GM19397 (cell line): ENCODE results near the gene CLDN22.

ENCODE experiments used
- ATAC-seq: cut with Tn5 transposase; IDR thresholded peaks from one replicate; pipeline ENCODE4 v1.9.1; 2021; ENCODE audit warnings: mild to moderate bottlenecking, moderate library complexity; ENCODE audit not compliant: unreplicated experiment

The CLDN22 gene

GRCh38 chr4:183323295-183323694, 3.2 kb upstream of the CLDN22 start:
- ATAC-seq: no peak

DNA sequence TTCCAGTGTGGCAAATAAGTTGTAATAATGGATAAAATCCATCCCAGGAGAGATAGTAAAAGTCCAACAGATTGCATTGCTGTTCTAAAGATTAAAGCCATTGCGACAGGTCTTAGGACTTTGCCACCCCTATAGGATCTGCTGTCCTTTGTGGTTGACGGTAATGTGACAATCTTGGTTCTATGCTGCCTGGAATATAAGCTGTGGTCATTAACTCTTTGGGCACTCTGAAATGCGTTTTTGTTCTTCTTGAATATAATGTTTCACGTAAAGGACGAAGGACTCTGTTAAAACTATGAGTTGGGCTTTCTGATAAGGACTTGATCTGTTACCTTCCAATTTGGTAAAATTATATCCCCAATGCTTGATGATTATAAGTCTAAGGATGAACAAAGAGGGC, 2.2 kb upstream of the CLDN22 start, which contains the start of gene CLDN24:
Gene CLDN24, minus strand, starts transcription at position 101 of the 400 bp plus-strand sequence. Its CDS starts 0 bp downstream, at position 101.
- no peak for ATAC-seq

GRCh38 chr4:183321516-183321915, 1.4 kb upstream of the CLDN22 start:
- no peak for ATAC-seq

DNA sequence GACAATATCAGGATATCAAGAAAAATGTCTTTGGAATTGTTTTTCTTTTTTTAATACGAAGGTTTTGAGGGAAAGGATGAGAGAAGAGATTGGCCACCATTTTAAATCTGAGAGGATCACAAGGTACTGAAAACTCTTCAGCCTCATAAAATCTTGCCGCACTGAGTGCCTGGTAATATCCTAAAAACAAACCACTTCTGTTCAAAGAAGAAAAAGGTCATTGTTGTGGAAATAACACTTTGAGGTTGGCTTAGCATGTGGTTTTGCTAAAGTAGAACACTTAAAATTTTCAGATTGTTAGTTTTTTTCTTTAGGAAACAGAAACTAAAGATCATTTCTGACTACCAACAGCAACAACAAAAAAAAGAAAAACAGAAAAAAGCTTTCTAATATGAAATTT, 1.0 kb upstream of the CLDN22 start:
- ATAC-seq: peak; percentile 54

- ATAC-seq: no peak
Observed at GRCh38 chr4:183318656-183319055, 1.4 kb downstream of the CLDN22 start.

- no peak for ATAC-seq
Observed at GRCh38 chr4:183314806-183315205, 5.3 kb downstream of the CLDN22 start.

- ATAC-seq: no peak
Observed at GRCh38 chr4:183314336-183314735, 5.7 kb downstream of the CLDN22 start.

GRCh38 chr4:183312841-183313240, 7.2 kb downstream of the CLDN22 start:
- ATAC-seq: no peak

- no peak for ATAC-seq
Observed at GRCh38 chr4:183306811-183307210, 13.3 kb downstream of the CLDN22 start.

DNA sequence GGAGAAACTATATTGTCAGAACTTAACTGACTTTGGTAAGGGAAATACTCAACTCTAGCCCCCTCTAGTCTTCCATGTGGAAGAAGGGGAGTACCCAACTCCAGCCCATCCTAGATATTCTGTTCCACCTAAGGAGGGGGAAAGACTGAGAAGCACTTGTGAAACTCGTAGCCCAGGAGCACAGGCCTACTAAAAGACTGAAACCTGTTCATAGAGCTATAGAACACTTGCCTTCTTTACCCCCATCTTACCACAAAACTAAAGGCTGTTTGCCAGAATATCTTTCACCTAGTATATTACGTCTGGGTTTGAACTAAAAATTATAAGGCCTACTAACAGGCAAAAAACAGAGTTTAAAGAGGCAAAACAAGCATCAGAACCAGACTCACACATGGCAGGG, 15.5 kb downstream of the CLDN22 start:
- ATAC-seq: no peak

- ATAC-seq: no peak
Observed at GRCh38 chr4:183304067-183304466, 16.0 kb downstream of the CLDN22 start.

GRCh38 chr4:183303301-183303700, 16.8 kb downstream of the CLDN22 start:
- ATAC-seq: no peak

DNA sequence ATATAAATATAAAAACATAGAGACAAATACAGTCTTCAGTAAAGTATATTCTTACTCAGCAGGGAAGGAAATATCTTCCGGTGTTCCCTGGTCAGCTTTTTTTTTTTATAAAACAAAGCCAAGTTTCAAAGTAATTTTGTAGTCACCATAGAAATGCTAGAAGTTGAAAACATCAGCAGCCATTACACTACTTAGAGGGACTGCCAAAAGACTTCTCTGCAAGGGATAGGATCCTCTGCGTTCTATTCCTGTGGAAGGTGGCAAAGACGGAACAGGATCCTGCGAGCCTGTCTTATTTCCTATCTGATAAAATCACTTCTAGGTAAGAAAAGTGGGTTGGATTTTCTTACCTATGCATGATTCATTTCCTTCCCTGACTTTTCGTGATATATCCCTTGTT, 19.4 kb downstream of the CLDN22 start:
- ATAC-seq: no peak

GRCh38 chr4:183300070-183300469, 20.0 kb downstream of the CLDN22 start:
- no peak for ATAC-seq

DNA sequence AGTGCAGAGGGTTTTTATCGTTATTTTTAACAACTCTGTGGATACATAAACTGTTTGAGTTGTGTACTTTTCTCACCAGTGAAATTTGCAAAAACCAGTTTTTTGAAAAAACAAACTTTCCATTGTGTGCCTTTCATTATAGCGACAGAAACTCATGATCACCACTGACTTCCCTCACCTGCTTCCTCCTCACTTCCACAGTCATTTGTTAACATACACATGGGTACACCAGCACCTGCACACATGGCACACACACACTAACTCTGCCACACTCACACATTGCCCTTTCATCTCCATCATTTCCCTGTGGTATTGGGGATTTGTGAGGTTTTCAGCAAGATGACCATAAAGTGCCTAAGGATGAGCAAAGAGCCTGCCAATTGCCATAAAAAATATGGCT, 20.6 kb downstream of the CLDN22 start:
- no peak for ATAC-seq

- peak; percentile 88 for ATAC-seq
Observed at GRCh38 chr4:183297675-183298074, 22.4 kb downstream of the CLDN22 start.

DNA sequence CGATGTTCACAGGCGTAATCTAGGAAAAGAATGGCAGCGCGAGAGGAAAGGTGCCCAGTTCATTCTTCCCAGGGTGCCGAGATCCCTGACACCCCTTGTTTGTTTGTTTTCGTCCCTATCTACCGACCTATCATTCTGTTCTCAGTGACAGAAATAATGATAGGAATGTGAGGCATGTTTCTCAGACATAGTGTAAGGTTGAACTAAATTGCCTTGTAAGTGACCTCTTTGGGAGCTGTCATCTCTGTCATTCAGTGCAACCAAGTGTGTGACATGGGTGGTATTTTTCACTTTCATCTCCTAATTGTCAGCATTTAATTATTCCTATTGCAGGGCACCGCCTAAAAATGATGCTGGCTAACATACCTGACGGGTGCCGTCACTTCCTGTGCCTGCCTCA, 24.4 kb downstream of the CLDN22 start:
- no peak for ATAC-seq

DNA sequence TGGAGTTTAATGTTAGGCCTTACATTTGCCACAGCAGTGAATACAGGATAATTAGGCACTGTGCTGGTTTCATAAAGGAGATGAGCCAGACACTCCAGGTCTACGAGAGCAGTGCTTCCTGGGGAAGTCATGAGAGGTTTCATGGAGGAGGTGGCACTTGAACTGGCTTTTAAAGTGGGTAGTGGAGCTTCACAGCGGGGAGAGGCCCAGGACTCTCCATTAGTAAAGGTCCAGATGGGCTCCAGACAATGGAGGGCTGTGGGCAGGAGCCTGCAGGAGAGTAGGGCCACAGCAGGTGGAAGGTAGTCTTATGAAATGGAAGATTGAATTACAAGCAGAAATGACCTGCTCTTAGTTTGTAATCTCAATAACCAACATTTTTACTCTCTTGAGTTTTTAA, 29.0 kb downstream of the CLDN22 start:
- no peak for ATAC-seq

- no peak for ATAC-seq
Observed at GRCh38 chr4:183289688-183290087, 30.4 kb downstream of the CLDN22 start.

- no peak for ATAC-seq
Observed at GRCh38 chr4:183288955-183289354, 31.1 kb downstream of the CLDN22 start.

- ATAC-seq: peak; percentile 77
Observed at GRCh38 chr4:183287677-183288076, 32.4 kb downstream of the CLDN22 start.

DNA sequence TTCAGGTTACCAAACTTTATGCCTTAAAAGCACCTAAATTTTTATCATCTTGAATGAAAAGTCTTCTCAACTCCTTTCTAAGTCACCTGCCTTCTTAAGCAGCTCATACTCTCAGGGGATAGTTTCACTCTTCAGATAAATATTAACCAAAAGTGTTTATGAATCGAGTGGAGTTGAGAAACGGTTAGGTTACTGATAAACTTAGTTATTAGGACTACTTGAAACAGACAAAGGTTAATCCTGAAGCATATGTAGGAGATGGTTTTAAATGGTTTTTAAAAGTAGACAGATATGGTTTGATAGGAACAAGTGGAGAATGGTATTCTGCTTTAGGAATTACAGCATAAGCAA, 32.8 kb downstream of the CLDN22 start:
- peak; percentile 77 for ATAC-seq

- peak; percentile 29 for ATAC-seq
Observed at GRCh38 chr4:183286590-183287308, 33.3 kb downstream of the CLDN22 start.
